Gastrocnemius medialis (tissue), 4 donors: ENCODE data around the gene SCN9A. TPM values are rescaled to one million over a fixed set of nuclear protein-coding genes. Genes with fewer than 3 reads are reported as not detected.

Experiments
- ATAC-seq, 2 donors: fragments of 150-250 bp; one replicate each; pipeline ENCODE4 v1.9.1; 2016
- DNase-seq, 2 donors: peaks; one replicate each; pipeline ENCODE4 v3.0.0-alpha.2; 2019
- H3K27ac ChIP-seq, 4 donors: fragments of 200-600 bp; sonication (generic); 1 replicate in 1 of 4; 2 replicates in 3 of 4; pipeline ENCODE4 v1.5.1; 2016 to 2018; ENCODE audit warnings: mild to moderate bottlenecking in 2 of 4, moderate library complexity in 1 of 4
- H3K27me3 ChIP-seq, 3 donors: fragments of 200-600 bp; sonication (generic) in 2 of 3; 1 replicate in 1 of 3; 2 replicates in 2 of 3; pipeline versions ENCODE4 v1.5.1 to v1.6.0; 2016 to 2019; ENCODE audit warnings: mild to moderate bottlenecking in 1 of 3, moderate library complexity in 1 of 3
- H3K36me3 ChIP-seq, 2 donors: fragments of 200-600 bp; sonication (generic) in 1 of 2; one replicate each; pipeline ENCODE4 v1.5.1; 2017 to 2018
- H3K4me1 ChIP-seq, 2 donors: fragments of 200-600 bp; sonication (generic) in 1 of 2; one replicate each; pipeline ENCODE4 v1.5.1; 2016 to 2017; ENCODE audit warnings: mild to moderate bottlenecking in 2 of 2
- H3K4me3 ChIP-seq, 4 donors: fragments of 200-600 bp; sonication (generic) in 3 of 4; 1 replicate in 1 of 4; 2 replicates in 3 of 4; pipeline ENCODE4 v1.5.1; 2016 to 2019; ENCODE audit warnings: mild to moderate bottlenecking in 2 of 4
- H3K9me3 ChIP-seq, 3 donors: fragments of 200-600 bp; sonication (generic) in 2 of 3; 1 replicate in 1 of 3; 2 replicates in 2 of 3; pipeline ENCODE4 v1.5.1; 2016 to 2019
- CTCF ChIP-seq, 5 experiments: fragments of 450-650 bp in 3 of 5; fragments of 200-600 bp in 2 of 5; sonication (generic) in 2 of 5; IDR thresholded peaks in 4 of 5; conservative IDR thresholded peaks in 1 of 5; 1 replicate in 4 of 5; 2 replicates in 1 of 5; pipeline ENCODE4 v1.5.1; 2016 to 2019; ENCODE audit warnings: antibody characterized with exemption in 5 of 5, mild to moderate bottlenecking in 3 of 5, moderate library complexity in 3 of 5
- POLR2A ChIP-seq, 2 donors: fragments of 450-650 bp; IDR thresholded peaks; one replicate each; pipeline ENCODE4 v1.6.1; 2017; ENCODE audit warnings: antibody characterized with exemption in 2 of 2, mild to moderate bottlenecking in 2 of 2, moderate library complexity in 2 of 2
- in situ Hi-C, 4 donors: fragments of 200-750 bp; cut with MboI; loops; one replicate each; pipeline versions ENCODE4 v1.15.0 to v1.8.0; 2017; ENCODE audit warnings: low sequenced_read_pairs in 4 of 4
- intact Hi-C: fragments of 100-400 bp; cut with DNase I; formaldehyde crosslinking; loops from one replicate; pipeline ENCODE4 v1.15.1; 2023; ENCODE audit warnings: low total_unique reads
- total RNA-seq, 4 donors: library from RNA; depleted of rRNA; stranded (reverse); fragments of >200 nt; gene quantifications; one replicate each; pipeline versions ENCODE4 v1.1.0 to v1.2.3, GENCODE V29; 2016

SCN9A gene
- total RNA-seq, 4 donors from 2014 or later: 0.10 to 1.1 (median 0.49) TPM

- no peak for DNase-seq
- TF ChIP-seq CTCF (IDR thresholded peaks at IDR 0.05 in 4 of 5, conservative IDR thresholded peaks at IDR 0.05 in 1 of 5) (no peak), POLR2A (IDR thresholded peaks at IDR 0.05) (no peak)
- ATAC-seq: no peak
- no peaks in the 10 kb centered on the region for H3K27me3 ChIP-seq
- H3K4me1 ChIP-seq: no peaks in the 10 kb centered on the region
- no peak overlapping the region for H3K4me3 ChIP-seq
- in situ Hi-C loops: no loop called here
- H3K9me3 ChIP-seq: no peaks in the 10 kb centered on the region
- no peaks in the 10 kb centered on the region for H3K36me3 ChIP-seq
- no peak overlapping the region for H3K27ac ChIP-seq
- intact Hi-C loops: no loop called here
Measured at GRCh38 chr2:166257859-166258258, 117.9 kb downstream of the SCN9A start.

- in situ Hi-C loops: no loop called here
- Histone ChIP-seq H3K36me3 (no peaks in the 10 kb centered on the region), H3K4me3 (no peak overlapping the region), H3K4me1 (no peaks in the 10 kb centered on the region), H3K27ac (no peak overlapping the region), H3K27me3 (no peaks in the 10 kb centered on the region), H3K9me3 (no peaks in the 10 kb centered on the region)
- TF ChIP-seq CTCF (IDR thresholded peaks at IDR 0.05 in 4 of 5, conservative IDR thresholded peaks at IDR 0.05 in 1 of 5) (no peak), POLR2A (IDR thresholded peaks at IDR 0.05) (no peak)
- ATAC-seq (no peak), DNase-seq (no peak)
- intact Hi-C loops: no loop called here
Measured at GRCh38 chr2:166256896-166257295, 118.8 kb downstream of the SCN9A start.

DNA sequence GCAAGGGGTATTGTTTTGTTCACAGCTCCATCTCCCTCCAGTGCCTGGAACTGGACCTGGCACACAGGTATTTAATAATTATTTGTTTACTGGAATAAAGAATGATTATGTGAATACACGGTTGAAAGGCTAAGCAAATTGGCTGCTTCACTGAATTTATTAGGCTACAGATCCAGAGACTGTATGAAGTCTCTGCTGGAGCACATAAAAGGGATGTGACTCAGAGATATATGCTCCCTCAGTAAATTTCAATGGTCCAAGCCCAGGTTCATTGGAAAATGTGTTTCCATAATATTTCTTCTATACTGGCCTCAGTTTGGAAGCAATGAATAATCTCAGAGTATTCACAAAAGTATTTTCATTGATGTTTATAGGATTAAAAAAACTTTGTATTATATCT lies 126.4 kb downstream of the SCN9A start:
- no peaks in the 10 kb centered on the region for H3K4me1 ChIP-seq
- no peak overlapping the region for H3K27ac ChIP-seq
- intact Hi-C loops: no loop called here
- H3K4me3 ChIP-seq: no peak overlapping the region
- no peak for ATAC-seq
- no peak for DNase-seq
- no peaks in the 10 kb centered on the region for H3K9me3 ChIP-seq
- no peaks in the 10 kb centered on the region for H3K36me3 ChIP-seq
- in situ Hi-C loops: no loop called here
- no peak for TF ChIP-seq CTCF (IDR thresholded peaks at IDR 0.05 in 4 of 5, conservative IDR thresholded peaks at IDR 0.05 in 1 of 5)
- no peaks in the 10 kb centered on the region for H3K27me3 ChIP-seq

DNA sequence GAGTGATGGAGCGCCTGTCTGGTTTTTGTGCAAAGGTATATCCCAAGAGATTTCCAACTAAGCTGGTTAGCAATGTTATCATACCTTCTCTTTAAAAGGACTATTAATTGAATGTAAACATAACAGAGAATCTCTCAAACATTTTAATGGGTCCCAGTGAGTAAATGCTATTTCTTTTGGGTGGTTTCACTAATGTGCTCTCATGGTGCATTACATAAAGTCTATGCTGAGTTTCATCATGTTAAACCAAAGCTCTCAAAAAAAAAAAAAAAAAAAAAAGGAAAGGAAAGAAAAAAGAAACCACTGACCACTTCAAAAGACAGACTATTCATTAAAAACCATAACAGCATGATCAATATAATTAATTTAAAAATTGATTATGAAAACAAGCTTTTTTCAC lies 128.8 kb downstream of the SCN9A start:
- in situ Hi-C loops: no loop called here
- TF ChIP-seq POLR2A (IDR thresholded peaks at IDR 0.05) (no peak), CTCF (IDR thresholded peaks at IDR 0.05 in 4 of 5, conservative IDR thresholded peaks at IDR 0.05 in 1 of 5) (no peak)
- H3K4me1 ChIP-seq: no peaks in the 10 kb centered on the region
- H3K4me3 ChIP-seq: no peak overlapping the region
- H3K27me3 ChIP-seq: no peaks in the 10 kb centered on the region
- intact Hi-C loops: no loop called here
- H3K36me3 ChIP-seq: no peaks in the 10 kb centered on the region
- H3K27ac ChIP-seq: no peak overlapping the region
- no peak for ATAC-seq
- no peaks in the 10 kb centered on the region for H3K9me3 ChIP-seq
- no peak for DNase-seq

DNA sequence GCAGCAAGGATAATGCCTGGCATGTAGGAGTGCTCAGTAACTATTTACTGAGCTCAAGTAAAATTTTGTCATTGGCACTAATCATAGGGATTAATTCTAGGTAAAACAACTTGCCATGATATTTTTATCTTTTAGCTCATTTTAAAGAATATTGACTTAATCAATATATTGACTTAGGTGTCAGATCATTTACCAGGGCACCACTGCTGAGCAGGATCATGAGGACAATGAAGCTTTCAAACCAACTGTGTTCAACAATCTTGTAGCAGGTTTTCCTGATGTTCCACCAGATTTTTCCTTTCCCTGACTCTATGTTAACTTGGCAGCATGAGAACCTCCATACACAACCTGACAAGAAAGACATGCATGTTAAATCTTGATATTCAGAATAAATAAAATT lies 133.4 kb downstream of the SCN9A start:
- no peaks in the 10 kb centered on the region for H3K4me1 ChIP-seq
- intact Hi-C loops (no loop called here), in situ Hi-C loops (no loop called here)
- TF ChIP-seq CTCF (IDR thresholded peaks at IDR 0.05 in 4 of 5, conservative IDR thresholded peaks at IDR 0.05 in 1 of 5) (no peak), POLR2A (IDR thresholded peaks at IDR 0.05) (no peak)
- H3K36me3 ChIP-seq: no peaks in the 10 kb centered on the region
- no peak for ATAC-seq
- H3K27me3 ChIP-seq: no peaks in the 10 kb centered on the region
- H3K27ac ChIP-seq: no peak overlapping the region
- no peaks in the 10 kb centered on the region for H3K9me3 ChIP-seq
- no peak overlapping the region for H3K4me3 ChIP-seq
- DNase-seq: no peak
